HG03469 (cell line): ENCODE measurements around the gene DDIT3.
"Not testable (repeated sequence)": the region's sequence is repeated elsewhere in the genome, so short reads cannot be mapped to it uniquely, and the experiment has no call there.

Source experiments
- ATAC-seq: cut with Tn5 transposase; IDR thresholded peaks from one replicate; pipeline ENCODE4 v1.9.1; 2021; ENCODE audit warnings: mild to moderate bottlenecking, moderate library complexity, moderate number of reproducible peaks; ENCODE audit not compliant: unreplicated experiment

Gene DDIT3, protein sequence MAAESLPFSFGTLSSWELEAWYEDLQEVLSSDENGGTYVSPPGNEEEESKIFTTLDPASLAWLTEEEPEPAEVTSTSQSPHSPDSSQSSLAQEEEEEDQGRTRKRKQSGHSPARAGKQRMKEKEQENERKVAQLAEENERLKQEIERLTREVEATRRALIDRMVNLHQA

DNA sequence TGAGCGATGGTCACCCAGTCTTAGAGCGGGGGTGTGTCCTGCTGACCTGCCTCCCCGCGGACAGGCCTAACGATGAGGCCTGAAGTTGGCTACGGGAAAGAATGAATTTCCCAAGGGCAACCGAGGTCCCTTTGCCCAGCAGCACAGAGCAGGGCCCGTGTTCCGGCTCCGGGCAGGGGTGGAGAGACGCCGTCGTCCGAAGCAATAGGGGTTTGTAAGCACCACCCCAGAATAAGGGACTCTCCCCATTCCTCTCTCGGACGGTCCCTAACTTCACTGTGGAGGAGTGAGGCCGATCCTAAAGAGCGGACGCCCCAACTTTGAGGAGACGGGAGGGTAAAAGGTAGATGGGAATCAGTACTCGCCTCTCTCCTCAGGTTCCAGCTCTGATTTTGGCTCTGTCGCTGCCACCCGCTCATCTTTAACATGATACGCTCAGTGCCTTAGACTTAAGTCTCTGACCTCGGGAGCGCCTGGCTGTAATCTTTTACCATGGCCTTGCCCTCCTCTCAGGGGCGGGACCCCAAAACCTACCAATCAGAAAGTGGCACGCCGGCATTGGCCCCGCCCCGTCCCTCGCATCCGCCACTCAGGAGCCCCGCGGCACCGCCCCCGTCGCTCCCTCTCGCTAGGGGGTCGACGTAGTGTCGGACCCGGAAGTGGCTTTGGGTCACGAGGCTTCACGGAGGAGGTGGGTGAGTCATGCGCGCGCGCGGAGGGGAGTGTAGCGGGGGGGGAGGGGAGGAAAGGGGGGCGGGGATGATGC, at the start of gene DDIT3:
Gene DDIT3 (minus strand): TSS at position 462 of the 766 bp plus-strand sequence. CDS start 3,108 bp downstream, outside the sequence.
- ATAC-seq, result peak; percentile 38

DNA sequence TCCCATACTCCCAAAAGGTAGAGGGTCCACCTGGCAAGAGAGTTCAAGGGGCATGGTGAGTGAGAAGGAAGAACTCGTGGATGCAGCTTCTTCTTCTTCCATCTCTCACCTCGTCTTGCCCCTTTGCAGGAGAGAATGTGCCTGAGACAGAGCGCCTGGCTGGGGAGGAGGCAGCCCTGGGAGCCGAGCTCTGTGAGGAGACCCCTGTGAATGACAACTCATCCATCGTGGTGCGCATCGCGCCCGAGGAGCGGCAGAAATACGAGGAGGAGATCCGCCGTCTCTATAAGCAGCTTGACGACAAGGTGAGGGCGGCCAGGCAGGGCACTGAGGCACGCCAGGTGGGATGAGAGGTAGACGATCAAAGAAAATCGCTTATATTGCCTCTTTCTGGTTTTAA, 49.5 kb upstream of the DDIT3 start:
- ATAC-seq, result no peak

DNA sequence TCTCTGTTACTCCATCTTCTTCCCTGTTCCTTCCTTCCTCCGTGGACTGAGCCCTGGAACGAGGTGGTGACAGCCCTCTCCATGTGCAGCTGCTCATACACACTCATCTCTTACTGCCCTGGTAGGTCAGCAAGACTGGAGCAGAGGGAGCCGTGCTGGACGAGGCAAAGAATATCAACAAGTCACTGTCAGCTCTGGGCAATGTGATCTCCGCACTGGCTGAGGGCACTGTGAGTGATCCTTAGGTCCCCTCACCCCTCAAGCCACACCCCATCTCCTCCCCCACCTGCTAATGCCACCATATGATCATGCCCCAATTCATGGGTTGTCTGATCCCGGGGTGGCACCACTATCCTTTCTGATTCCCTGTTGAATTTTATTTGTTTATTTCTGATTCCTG, 48.5 kb upstream of the DDIT3 start:
- ATAC-seq, result no peak

DNA sequence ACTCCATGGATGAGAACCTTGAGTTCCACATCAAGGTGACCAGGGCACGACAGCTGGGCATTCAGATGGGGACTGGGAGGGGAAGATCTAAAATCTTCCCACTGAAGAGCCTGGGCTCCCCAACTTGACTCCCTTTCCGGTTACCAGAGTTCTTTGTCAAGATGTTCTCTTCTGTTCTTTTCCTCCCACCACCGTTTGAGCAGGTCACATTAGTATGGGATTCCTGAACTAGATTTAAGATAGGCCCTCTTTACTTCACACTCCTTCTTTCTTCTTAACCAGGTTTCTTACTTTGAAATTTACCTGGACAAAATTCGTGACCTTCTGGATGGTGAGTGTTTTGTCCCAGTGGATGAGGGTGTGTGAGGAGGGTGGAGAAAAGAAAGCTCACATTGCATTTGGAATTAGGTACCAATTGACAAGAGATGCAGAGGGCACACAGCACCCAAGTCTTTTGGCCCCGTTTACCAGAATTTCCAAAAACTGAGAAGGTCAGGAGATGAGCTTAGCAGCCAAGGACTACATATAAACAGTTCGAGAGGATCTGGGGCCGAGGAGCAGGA, 43.9 kb upstream of the DDIT3 start:
- ATAC-seq, result no peak

DNA sequence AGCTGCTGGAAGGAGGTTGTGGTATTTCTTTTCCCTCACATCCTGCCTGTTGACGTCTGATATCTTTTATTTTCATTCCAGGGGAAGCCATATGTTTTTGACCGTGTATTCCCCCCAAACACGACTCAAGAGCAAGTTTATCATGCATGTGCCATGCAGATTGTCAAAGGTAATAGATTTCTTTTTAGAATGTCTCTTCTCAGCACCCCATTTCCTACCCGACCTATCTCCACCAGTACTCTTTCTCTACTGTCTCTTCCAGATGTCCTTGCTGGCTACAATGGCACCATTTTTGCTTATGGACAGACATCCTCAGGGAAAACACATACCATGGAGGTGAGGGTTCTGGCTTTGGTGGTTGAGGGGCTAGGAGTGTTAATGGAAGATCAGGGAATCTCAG, 43.0 kb upstream of the DDIT3 start:
- ATAC-seq, result no peak

DNA sequence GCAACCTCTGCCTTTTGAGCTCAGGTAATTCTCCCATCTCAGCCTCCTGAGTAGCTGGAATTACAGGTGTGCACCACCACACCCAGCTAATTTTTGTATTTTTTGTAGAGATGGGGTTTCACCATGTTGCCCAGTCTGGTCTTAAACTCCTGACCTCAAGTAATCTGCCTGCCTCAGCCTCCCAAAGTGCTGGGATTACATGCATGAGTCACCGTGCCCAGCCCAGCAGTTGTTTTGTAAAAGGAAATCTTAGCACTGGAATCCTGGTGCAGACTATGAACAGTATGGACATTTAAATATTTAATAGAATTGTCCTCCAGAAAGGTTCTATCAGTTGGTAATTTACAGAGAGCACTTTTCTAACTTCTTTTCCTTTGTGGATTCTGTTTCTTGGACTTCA, 40.8 kb upstream of the DDIT3 start:
- not testable (repeated sequence) for ATAC-seq

DNA sequence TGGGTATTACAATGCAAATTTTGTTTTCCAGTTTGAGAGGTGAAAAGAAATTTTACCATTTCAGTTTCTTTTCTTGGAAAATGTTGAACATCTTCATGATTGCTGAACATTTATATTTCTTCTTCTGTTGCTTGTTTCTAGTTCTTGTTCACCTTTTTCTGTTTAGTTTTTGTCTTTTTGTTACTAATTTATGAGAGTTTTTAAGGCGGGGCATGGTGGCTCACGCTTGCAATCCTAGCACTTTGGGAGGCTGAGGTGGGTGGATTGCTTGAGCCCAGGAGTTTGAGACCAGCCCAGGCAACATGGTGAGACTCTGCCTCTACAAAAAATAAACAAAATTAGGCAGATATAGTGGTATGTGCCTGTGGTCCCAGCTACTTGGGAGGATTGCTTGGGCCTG, 40.2 kb upstream of the DDIT3 start:
- ATAC-seq, result no peak

DNA sequence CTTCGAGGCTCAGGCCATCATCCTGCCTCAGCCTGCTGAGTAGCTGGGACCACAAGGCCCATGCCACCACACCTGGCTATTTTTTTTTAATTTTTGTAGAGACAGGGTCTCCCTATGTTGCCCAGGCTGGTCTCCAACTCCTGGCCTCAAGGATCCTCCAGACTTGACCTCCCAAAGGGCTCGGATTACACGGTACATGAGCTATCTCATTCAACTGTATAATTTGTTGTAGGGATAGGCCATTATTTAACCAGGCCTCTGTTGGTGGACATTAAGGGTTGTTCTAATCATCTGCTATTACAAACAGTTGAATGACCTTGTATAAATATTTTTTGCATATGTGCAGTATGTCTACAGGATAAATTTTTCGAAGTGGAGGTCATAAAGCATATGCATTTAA, 38.5 kb upstream of the DDIT3 start:
- ATAC-seq, result no peak

DNA sequence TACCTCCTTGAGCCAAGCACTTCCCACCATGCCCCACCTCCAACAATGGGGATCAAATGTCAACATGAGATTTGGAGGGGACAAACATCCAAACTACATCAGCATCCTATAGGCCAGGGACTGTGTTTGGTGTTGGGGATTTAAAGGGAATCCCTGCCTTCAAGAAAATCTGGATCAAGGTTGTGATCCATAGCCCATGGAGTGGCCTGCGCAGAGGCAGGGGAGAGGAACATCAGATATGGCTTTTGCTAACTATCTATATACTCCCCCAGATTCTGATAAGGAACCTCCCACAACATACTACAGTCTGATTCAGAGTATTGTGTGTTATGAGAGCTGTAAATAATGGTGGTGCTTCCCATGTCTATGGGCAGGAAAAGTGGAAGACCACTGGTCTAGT, 34.6 kb upstream of the DDIT3 start:
- no peak for ATAC-seq

DNA sequence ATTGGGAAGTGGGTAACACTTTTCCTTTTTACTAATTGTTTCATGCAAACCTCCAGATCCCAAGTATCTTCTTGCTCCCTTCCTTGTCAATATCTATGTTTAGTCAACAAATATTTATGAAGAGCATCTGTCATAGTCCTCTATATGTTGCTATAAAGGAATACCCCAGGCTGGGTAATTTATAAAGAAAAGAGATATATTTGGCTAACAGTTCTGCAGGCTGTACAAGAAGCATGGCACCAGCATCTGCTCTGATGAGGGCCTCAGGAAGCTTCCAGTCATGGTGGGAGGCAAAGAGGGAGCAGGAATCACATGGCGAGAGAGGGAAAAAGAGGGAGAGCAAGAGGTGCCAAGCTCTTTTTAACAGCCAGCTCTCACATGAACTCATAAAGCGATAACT, 34.1 kb upstream of the DDIT3 start:
- ATAC-seq, result no peak

DNA sequence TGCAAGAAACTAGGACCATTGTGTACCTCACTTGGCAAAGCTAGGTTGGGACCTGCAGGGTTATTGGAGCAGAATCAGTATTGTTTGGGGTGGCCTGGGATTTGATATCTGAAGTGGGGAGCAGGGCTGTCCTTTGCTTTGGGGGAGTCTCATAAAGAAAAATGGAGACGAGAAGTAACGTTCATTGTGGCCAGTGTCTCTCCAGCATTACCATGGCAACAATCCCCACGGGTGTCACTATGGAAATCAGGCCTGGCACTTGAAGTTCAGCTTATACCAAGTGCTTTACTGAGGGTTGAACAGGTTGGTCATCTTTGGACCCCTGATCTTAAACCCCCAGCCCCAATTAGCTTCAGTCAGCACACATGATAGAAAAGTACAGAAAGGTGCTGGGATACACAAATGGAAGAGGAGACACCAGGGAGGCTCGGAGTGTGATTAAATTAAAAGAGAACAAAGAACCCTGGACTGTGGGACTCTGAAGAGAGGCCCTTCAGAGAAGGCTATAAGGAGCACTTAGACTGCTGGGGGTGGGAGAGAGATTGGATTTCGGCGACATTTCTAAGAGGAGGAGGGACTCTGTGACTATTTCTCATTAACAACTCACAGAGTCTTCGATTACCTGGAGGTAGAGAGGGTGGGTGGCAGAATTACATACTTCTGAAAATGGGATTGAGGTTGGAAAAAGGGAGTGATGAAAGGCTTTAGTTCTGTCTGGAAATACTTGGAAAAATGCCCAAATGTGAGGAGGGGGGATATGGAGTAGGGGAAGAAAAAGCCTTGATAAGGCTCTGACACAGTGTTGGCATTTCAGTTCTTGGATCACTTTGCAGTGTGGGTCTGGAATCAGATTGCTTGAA, 33.3 kb upstream of the DDIT3 start:
- ATAC-seq, result no peak

DNA sequence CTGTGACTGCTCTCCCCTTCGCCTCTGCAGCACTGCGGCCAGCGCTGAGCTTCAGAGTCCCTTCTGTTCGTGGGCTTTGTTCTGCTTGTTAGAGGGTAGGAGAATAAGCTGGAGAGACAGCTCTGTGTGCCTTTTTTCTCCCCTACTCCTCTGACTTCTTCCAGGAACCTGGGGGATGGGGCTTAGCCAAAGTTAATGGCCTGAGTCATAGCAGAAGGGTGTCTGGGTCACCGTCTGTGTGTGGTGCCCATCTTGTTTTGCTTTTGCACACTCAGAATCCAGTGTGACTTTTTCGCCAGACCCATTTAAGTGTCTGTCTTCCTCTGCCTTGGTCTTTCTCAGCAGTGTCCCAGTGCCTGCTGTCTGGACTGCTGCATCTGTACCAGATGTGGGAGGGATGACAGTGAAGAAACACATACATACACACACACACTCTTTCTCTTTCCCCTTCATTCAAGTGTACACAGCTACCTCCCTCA, 32.6 kb upstream of the DDIT3 start:
- ATAC-seq, result no peak

DNA sequence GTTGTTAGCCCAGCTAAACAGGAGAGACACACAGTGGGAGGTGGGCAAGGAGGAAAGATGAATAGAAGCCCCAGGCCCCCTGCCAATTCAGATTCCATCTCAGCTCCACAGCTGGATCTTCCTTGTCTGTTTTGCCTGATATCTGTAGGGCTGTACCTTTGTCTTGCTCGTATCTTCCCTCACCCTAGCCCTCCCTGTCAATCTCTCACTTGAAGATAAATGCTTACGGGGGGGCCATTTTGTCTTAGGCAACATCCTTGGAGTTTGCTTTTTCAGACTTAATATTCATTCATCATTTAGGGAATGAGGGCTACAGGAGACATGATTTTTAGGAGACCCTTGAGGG, 32.0 kb upstream of the DDIT3 start:
- ATAC-seq, result no peak

DNA sequence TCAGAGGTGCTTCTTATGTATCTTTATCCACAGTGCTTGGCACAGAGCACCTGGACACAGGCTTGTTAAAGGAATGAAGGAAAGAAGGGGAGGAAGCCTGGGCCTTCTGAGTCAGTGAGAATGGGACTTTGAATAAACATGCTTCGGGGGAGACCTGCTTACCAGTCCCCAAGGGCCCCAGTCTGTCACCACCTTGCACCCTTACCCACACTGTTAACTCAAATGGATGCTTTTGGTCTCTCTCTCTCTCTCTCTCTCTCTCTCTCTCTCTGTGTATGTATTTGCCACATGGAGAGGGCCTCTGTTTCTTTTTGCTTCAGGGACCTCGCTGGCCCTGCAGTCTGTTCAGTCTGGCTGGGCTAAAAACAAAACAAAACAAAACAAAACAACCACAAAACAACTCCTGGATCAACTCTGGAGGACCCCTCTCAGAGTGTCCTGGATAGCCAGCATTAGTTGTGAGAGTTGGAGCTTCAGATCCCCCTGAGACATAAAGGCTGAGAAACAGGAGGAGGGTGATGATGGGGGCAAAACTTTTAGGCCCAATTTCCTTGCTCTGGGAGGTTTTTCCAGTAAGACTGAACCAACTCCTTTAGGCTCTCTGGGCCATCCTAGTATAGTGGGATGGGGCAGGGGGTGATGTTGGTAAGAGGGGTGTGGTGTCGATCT, 31.5 kb upstream of the DDIT3 start:
- ATAC-seq, result no peak

DNA sequence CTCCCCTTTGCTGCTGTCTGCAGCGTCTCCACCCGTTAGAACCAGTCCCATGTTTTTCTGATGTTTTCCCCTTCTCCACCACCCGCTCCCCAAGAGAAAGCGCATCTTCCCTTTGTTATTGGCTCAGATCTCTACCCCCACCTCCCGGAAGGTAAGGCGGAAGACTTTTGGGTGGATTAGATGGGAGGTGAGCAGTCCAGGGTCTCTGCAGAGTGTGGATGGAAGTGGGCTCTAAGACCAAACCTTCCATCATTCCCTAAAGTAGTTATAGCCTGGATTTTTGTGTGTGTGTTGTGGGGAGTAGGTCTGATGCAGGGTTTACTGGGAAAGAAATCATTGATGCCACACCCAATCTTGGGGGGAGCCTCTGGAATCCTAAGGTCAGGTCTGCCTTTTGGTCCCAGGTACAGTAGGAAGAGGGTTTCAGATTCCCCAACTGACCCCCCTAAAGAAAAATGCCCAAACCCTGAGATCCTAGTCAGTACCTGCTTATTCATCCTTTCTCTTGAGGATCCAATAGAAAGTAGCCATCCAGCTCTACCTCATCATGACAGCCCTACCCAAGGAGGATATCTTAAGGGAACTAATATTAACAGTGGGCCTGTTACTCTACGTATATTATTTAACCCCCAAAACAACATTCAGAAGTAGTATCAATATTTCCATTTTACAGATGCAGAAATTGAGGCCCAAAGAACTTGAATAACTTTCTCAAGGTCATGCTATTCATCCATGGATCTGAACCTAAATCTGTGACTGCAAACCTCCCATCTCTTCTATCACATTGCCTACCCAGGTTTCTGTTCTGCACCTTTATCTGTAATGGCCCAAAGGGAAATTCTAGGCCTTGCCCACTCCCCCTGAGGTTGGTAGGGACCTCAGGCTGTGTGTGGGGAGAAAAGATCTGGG, 30.6 kb upstream of the DDIT3 start:
- ATAC-seq, result no peak

DNA sequence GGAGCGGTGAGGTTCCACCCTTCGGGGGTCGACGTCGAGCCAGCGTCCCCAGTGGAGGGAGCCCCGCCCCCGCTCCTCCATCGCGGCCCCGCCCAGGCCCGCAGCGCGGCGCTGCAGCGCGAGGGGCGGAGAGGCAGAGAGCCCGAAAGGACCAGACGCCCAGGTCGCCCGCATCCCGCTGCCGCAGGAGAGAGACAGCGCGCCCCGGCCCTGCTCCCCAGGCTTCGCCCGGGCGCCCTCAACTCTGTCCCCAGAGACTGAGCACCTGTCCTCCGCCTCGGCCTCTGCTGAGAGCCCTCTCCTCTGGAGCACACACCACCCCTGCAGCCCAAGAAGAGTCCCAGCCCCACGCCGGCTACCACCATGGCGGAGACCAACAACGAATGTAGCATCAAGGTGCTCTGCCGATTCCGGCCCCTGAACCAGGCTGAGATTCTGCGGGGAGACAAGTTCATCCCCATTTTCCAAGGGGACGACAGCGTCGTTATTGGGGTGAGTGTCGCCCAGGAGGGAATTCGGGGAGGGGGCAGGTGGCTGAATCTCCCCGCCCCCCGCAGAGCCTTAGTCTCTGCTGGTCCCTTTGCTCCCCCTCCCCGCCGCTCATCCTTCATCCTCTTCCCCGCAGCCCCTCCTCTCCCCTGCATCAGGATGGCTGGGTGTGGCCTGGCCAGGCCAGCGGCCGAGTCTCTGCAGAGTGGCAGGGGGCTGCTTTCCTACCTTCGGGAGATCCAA, 29.8 kb upstream of the DDIT3 start, which contains the start of gene KIF5A:
Gene KIF5A (plus strand): TSS at position 136 of the 732 bp plus-strand sequence. CDS start 228 bp downstream, at position 364.
- ATAC-seq, result no peak

DNA sequence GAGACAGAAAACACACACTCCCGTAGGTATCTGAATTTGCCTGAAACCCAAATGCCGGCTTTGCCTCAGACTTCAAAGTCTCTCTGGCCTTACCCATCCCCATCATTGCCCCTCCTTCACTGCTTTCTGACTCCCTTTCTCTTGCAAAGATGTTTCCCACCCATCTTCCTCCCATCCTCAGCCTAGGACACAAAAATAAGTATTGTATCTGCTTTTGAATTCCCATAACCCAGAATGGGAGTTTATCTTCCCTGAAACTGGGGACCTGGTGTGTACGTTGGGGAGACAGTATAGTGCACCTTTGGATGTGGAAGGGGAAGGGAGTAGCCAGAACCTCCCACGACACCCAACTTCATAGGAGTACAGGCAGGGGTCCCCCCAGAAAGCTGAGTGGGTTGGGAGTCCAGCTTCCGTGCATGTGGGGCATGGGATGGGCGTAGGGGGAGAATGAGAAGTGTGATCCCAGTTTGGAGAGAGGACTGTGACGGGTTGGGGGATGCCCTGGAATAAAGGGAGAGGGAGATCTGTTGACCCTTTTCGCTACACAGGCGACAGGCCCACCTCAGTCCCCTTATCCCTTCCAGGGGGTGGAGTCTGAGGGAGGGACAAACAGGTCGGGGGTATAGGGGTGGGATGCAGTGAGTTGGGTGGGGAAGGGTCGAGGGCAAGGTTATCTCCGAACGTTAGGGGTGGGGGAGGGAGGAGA, 29.0 kb upstream of the DDIT3 start:
- no peak for ATAC-seq

DNA sequence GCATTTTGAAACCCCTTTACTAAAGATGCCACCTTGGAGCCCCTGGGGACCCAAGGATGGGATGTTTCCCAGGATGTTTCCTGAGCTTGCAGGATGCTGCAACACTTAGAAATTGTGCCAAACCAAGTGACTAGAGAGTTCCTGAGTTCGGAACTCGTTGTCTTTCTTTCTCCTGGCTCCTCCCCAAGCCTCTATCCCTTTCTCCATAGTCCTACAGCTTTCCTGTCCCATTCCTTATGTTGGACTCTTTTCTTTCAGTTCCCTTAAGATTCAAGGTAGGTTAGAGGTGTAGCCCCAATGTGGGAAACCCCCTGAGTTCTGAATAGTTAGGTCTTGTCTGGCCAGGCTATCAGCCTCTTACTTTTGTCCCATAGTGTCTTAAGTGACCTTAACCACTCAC, 28.2 kb upstream of the DDIT3 start:
- ATAC-seq, result no peak

DNA sequence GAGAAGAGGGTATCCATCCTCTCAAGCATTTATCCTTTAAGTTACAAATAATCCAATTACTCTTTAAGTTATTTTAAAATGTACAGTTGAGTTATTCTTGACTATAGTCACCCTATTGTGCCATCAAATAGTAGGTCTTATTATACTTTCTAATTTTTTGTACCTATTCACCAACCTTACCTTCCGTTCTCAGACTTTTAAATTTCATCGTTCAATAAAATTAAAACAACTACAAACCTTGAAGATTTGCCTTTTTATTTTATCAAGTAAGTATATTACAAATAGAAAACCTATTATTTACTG, 27.6 kb upstream of the DDIT3 start:
- ATAC-seq, result no peak
